HG02938 (cell line): ENCODE measurements around the gene PLCB1.
A peak's percentile ranks its signal among the peaks of the same experiment; 100 is the strongest.

ENCODE experiments used
- ATAC-seq: cut with Tn5 transposase; IDR thresholded peaks from one replicate; pipeline ENCODE4 v1.9.1; 2021; ENCODE audit warnings: mild to moderate bottlenecking, moderate library complexity; ENCODE audit not compliant: unreplicated experiment

The PLCB1 gene

DNA sequence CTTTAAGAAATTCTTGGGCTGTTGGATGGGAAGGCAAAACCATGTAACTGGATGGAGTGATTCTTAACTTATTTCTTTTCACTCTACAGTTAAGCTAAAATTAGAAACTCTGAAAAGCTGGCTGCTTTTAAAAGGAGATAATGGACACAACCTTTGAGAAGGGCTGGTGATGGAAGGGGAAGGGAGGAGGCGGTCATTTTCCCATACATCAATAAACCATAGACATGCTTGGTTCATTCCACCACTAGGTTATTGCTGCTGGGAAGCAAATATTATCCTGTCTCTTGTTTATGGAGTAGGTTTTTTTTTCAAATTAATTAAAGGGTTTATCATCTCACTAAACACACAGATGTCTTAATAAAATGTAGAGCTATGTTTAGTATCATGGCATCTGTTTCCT, 76.2 kb downstream of the PLCB1 start:
- ATAC-seq, result no peak

DNA sequence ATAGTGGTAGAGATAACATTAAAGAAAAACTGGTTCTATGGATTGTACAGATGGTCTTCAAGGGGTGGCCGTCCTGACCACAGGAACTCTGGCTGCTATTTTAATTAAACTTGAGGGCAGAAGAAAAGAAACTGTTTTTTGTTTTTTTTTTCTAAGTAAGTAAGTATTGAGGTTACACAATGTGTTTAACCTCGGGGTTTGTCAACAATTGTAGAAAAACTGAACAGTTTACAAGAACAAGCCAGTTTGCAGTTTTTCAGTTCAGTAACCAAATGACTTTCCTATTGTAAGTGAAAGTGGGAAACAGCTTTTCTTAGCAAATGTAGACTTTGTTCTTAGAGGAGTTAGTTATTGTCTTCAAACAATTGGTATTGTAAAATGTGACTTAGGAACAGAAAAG, 77.0 kb downstream of the PLCB1 start:
- ATAC-seq, result peak; percentile 46

DNA sequence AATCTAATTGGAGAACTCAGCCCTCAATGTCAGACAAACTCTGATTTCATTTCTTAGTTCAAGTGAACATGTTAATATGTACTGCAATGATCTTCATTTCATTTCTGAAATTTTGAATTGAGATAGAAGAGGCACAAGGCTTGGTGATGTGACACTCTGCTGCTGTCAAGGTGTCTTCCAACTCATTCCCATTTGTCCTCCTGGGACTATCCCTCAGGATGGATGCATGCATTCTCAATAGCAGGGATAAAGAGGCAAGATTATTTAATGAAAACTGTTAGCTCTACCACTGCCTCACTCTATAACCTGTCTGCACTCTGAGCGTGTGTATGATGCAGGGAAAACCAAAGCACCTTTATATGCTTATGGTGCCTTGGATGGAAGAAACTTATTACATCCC, 78.7 kb downstream of the PLCB1 start:
- no peak for ATAC-seq

DNA sequence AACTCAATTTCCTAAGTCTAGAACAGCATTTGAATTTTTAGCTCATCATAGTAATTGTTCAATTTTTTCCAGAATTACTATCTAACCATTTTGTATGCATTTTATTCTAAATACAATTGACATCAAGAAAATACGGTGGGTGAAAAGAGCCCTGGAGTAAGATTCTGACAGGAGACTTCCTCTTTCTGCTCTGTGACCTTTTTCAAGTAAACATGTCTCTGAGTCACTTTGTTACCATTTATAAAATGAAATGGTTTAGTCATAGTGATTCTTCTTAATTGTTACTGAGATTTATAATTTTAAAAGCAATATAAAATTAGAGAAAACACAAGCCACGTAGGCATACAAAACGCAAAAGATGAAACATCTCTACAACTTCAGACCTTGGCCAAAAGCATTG, 80.2 kb downstream of the PLCB1 start:
- ATAC-seq, result no peak

DNA sequence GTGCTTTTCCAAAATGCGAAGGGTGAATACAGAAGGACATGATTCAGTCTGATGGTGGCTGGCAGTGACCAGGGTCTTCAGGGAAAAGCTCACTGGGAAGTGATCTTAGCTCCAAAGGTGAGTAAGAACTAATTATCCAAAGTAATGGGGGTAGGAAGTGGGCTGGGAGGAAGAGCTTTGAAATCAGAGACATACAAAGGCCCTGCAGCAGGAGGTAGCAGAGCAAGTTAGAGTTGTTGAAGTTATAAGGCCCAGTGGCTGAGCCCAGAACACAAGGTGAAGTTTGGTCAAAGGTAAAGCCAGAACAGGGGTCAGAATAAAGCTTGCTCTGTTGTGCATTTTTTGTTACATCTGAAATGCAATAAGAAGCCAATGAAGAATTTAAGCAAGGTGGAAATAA, 81.2 kb downstream of the PLCB1 start:
- no peak for ATAC-seq

DNA sequence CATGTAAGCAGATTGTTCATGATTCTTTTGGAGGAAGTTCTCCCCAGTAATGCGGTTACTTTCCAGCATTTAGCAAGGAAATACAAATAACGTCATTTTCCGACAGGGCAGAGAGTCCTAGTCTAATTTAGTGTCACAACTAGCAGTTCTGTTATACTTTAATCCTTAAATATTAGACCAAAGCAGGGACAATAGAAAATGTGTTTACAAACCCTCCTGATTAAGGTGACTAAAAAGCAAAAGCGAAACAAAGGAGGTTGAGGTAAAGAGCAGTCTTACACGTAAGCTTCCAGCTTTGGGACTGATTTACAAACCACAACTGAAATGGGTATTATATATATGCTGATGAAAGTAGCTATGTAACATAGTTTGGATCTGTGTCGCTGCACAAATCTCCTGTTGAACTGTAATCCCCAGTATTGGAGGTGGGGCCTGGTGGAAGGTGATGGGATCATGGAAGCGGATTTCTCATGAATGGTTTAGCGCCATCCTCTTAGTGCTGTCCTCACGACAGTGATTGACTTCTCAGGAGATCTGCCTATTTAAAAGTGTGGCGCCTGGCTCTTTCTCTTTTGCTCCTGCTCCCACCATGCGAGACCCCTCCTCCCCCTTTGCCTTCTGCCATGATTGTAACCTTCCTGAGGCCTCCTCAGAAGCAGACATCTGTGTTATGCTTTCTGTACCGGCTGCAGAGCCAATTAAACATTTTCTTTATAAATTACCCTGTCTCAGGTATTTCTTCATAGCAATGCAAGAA, 81.9 kb downstream of the PLCB1 start:
- peak; percentile 82 for ATAC-seq

DNA sequence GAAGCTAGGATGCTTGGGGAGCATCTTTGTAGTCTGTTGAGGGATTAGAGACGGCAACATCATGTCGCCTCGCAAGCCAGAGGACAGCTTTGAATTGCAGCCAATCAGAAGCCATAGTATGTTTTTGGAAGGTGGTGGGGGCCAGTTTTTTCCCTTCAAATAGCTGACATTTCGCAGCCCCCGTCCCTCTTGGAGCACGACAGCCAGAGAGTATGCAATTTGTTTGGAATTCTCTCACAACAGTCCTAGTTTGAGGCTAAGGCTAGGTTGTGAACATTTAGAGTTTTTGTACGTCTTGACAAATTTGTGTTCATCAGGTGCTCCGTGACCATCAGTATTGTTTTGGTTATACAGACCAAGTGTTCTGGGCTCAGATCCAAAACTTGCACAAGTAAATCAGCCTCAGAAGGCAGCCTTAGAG, 83.3 kb downstream of the PLCB1 start:
- no peak for ATAC-seq

DNA sequence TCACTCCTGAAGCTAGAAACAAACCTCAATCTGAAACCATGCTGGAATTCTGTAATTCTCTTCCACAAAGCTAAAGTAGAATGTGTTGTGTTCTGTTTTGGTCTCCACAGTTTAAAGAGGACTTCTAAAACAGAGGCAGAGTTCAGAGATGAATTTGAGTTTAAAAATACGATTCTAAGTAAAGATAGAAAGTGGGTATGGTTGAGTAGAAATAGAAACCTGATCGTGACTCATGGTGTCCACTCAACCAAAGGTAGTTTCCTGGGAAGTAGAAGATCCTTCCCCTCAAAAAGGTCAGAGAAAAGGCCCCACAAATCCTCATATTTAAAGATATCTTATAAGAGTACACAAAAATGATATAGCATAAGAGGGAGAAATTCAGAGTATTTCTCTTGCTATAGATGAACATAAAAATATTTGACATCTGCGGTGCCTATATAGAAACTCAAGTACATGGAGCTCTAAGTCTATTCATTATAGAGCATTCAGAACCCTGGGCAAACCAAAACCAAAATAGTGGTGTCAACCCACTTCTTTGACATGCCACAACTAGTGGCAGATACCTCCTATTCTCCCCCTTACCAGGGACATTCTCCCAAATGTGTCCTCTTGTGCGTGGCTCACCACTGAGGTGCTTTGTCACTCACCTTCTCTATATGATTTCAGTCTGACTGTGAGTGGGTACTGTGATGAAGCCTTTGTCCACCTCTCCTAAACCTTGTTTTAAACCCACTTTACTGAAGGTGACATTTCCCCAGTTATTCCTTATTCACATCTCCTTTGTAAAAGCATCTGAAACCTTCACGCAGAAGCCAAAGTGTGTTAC, 84.5 kb downstream of the PLCB1 start:
- no peak for ATAC-seq

DNA sequence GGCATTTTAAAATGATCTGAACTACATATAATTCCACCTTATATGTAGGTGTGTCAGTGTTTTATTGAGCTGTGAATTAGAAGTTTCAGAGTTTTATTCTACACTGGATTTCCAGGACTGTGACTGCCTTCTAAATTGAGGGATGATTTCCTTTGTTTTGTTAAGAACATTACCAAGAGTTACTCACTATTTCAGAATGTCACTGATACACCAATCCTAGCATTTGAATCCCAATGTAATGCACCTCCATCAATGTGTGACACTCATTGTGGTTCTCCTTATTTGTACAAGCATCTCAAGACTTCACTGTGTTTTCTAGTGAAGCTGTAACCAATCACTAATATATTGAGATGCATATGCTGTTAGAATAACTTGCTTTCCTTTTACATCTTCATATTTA, 86.8 kb downstream of the PLCB1 start:
- ATAC-seq, result no peak

DNA sequence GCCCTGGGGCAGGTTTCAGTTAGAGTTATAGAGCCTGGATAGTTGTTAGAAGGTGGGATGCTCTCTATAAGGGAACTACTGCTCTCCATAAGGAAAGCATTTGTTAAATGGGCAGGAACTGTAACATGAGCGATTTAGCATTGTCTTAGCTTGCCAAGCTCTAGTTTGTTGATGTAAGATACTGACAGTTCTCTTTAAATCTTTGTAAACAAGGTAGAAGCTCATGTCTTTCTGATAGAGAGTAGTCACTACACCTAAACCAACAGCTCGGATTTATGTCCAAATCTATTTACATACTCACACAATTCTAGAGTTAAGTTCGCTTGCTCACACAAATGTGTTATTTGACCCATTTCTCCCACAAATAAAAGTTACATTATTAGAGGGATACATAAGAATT, 87.3 kb downstream of the PLCB1 start:
- no peak for ATAC-seq

DNA sequence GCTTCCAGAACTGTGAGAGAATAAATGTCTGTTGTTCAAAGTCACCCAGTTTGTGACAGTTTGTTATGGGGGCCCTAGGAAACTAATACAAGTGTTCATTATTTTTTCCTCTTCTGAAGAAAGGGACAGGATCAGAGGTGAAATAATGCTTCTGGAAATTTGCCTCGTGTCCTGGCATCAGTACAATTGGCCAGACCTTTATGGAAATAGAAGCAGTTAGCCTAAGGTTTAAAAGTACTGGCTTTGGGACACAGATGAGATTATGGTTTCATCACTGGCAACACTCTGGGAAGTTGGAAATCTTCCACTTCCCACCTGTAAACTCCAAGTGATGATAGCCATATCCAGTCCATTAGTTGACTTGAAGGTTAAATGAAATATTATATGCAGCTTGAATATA, 88.7 kb downstream of the PLCB1 start:
- no peak for ATAC-seq

DNA sequence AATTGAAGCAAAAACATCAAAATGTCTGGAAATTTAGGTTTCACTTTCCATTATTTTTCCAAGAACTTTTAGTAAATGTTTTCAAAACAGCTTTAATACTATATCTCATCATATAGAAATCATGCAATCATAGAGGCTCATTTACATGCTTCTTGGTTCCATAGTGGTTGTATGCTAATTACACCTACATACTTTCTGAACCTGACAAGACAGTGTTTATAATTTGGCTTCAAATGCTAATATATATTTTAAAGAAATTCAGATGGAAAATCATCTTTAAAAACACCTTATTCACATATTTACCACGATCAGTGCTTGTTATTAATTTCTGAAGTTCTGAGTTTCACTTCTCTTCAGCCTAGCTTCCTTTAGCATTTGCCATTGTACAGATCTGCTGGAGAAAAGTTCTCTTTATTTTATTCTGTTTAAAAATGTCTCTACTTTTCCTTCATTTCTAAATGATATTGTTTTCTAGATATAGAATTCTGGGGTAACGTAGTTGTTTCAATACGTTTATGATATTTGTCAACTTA, 89.9 kb downstream of the PLCB1 start:
- ATAC-seq, result peak; percentile 45

DNA sequence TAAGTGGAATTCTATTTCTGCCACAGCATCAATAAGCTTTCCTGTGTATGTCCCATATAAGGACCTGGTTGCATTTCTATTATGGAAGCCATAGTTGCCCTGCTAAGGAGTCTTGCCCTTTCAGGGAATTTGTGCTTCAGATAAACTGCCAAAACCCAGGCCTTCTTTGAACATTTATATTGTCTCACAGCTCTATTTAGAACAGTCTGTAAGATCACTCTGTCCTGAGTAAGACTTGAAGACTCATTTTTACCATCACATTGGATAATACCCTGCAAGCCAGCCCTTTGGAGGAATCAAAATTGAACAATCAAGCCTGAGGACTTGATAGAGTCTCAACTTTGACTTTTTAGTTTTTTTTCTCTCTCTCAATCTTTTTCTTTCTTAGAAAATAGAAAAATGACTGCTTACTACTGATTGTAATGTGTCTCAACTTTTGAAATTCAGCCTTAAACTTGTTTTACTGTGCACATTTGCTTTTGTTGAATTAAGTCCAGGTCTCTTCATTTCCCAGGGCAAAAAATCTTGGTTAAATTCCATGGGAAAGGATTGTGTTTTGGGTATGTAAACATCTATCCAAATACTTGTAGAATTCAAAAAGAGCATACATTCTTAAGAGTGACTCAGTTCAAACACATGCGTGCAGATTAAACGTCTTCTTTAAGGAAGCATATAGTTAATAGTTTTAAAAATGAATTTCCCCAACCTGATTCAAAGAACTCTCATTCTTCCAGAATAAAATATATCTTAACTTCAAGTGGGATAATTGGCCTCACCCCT, 91.2 kb downstream of the PLCB1 start:
- no peak for ATAC-seq

DNA sequence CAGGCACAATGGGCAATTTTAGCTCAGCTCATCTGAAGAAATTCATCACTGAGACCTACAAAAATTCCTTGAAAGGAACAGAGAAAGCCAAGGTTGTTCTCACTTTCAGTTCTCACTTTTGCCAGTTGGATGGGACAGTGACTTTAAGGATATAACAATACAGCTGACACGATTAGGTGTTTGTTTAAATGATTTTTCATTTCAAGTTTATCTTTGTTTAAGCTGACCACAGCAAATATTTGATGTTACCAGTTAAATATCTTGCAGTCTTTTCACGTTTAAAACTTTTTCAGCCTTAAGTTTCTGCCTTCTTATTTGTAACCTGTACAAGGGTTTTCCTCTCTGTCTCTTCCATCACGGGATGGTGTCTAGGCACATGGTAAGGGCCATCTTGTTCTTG, 93.6 kb downstream of the PLCB1 start:
- ATAC-seq, result no peak

DNA sequence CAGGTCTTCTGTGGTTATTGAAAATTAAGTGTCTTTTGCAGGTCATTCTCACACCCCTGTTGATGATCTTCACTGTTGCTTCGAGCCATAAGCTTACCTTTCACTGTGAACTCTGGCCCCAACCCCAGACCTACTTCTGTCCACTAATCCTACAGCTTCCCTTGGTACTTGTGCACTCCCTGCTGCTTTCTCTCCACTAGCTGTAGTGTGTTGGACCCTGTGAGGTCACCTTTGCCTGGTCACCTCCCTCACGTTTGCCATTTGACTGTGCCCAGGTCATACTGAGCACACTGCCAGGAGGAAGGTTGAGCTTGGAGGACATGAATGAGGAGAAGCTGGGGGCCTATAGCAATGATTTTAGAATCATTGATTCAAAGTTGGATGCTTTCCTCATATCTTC, 94.0 kb downstream of the PLCB1 start:
- no peak for ATAC-seq

DNA sequence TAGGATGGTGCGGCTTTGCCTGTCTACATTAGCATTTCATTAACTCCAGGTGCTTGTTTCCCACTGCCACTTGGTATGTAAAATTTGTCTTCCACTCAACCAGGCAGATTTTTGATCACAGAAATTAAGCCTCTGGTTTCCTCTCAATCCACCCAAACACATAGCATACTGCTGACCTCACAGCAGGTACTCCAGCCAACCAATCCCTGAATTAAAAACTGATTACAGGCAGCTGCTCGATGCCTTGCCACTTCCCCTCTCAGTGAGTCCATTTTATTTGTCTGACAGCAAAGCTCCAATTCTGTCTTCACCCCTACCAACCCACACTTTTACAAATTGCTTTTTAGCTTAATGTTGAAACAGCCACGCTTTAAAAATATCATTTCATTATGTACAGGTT, 95.2 kb downstream of the PLCB1 start:
- no peak for ATAC-seq

DNA sequence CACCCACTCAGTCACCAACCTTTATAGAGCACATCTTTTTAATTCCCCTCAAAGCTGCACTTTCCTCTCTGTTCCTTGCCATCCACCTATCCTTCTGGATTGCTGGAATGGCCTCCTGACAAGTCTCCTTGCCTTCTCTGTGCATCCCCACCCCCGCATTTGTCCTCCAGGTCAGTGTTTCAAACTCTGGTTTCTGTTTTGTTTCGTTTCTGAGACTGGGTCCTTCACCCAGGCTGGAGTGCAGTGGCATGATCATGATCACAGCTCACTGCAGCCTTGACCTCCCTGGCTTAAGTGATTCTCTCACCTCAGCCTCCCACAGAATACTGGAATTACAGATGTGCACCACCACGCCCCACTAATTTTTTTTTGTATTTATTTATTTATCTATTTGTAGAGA, 96.2 kb downstream of the PLCB1 start:
- ATAC-seq, result no peak

DNA sequence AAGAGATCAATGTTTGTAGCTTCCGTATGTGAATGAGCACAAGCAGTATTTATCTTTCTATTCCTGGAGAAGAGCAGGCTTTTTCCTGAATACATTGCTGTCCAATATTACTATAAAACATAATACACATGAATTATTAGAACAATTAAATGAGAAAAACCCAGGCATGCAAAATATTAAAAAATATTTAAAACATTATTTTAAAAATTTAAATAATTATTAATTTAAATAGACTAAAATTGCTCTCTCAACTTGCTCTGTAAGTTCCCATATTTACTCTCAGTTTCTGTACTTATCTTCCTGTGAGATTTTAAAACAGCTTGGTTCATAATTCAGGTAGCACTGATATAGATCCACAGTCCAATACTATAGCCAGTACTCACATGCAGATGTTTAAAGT, 97.0 kb downstream of the PLCB1 start:
- ATAC-seq, result no peak

DNA sequence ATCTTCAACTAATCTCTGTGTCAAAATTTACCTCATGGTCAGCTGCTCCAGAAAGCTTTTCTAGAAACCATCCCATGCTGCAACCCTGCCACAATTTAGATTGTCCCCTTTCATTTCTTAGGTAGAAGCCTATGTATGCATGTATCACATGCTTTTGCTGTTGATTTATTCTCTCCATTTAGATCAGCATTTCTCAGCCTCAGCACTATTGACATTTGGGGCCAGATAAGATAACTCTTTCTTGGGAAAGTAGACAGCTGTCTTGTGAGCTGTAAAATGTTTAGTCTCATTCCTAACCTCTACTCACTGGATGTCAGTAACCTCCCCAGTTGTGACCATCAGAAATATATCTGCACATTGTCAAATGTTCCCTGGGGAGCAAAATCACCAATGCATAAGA, 99.0 kb downstream of the PLCB1 start:
- ATAC-seq, result no peak

DNA sequence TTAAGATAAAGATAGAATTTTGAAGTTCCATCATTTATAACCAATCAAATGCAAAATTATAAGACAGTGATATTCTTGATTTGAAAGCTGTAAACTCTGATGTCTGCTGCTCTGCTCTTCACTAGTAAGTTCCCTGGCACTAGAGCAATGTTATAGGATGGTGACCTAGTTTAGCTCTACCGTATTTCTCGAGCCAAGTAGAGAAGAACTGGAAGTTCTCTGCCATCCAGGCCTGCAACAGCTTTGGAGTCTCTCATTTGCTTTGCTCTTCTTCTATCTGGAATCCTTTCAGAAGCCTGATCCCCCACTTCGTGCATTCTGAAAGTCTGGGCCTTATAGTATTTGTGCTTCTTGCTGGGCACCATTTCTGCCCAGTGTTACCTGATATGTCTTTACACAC, 100.3 kb downstream of the PLCB1 start:
- ATAC-seq, result no peak

DNA sequence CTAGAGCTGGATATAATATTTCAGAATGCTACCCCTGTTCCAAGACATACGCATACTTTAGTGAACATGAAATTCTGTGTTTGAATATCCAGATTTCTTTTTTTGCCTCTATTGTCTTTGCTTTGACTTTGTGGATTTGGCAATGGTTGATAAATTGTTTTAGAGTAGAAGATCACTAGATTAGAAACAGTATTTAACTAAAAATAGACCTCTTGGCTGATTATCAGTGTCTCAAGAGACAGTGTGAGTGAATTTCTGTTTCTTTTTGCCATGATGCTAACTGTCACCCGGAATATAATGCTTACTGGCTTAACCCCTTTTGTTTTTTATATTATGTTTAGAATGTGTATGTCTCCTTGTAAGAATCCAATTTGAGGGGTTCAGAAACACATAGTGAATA, 102.5 kb downstream of the PLCB1 start:
- ATAC-seq, result no peak
